ENCODE data around the gene PPARG.
A peak's percentile ranks its signal among the peaks of the same experiment; 100 is the strongest.

The PPARG gene

GRCh38 chr3:12370758-12371157 is 81.9 kb downstream of the PPARG start:
- Histone ChIP-seq H3K27me3 (ENCODE audit: insufficient read depth, poor library complexity, severe bottlenecking) (no peaks in the 10 kb centered on the region), H3K4me3 (replicated peaks; ENCODE audit: insufficient read depth, low read length) (no peak overlapping the region), H3K27ac (replicated peaks) (no peak overlapping the region)
- TF ChIP-seq GABPA (IDR thresholded peaks at IDR 0.05; ENCODE audit: low read depth) (no peak), POLR2AphosphoS5 (IDR thresholded peaks at IDR 0.05; ENCODE audit: low read depth) (no peak), CTCF (IDR thresholded peaks at IDR 0.05; ENCODE audit: insufficient read depth, low read length) (no peak)
- TF ChIP-seq, protein P1, sequence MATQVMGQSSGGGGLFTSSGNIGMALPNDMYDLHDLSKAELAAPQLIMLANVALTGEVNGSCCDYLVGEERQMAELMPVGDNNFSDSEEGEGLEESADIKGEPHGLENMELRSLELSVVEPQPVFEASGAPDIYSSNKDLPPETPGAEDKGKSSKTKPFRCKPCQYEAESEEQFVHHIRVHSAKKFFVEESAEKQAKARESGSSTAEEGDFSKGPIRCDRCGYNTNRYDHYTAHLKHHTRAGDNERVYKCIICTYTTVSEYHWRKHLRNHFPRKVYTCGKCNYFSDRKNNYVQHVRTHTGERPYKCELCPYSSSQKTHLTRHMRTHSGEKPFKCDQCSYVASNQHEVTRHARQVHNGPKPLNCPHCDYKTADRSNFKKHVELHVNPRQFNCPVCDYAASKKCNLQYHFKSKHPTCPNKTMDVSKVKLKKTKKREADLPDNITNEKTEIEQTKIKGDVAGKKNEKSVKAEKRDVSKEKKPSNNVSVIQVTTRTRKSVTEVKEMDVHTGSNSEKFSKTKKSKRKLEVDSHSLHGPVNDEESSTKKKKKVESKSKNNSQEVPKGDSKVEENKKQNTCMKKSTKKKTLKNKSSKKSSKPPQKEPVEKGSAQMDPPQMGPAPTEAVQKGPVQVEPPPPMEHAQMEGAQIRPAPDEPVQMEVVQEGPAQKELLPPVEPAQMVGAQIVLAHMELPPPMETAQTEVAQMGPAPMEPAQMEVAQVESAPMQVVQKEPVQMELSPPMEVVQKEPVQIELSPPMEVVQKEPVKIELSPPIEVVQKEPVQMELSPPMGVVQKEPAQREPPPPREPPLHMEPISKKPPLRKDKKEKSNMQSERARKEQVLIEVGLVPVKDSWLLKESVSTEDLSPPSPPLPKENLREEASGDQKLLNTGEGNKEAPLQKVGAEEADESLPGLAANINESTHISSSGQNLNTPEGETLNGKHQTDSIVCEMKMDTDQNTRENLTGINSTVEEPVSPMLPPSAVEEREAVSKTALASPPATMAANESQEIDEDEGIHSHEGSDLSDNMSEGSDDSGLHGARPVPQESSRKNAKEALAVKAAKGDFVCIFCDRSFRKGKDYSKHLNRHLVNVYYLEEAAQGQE (IDR thresholded peaks at IDR 0.05; ENCODE audit: insufficient replicate concordance, low read depth) = no peak
- DNase-seq (ENCODE audit: low read depth in 1 of 2, low spot score in 1 of 2) = no peak

DNA sequence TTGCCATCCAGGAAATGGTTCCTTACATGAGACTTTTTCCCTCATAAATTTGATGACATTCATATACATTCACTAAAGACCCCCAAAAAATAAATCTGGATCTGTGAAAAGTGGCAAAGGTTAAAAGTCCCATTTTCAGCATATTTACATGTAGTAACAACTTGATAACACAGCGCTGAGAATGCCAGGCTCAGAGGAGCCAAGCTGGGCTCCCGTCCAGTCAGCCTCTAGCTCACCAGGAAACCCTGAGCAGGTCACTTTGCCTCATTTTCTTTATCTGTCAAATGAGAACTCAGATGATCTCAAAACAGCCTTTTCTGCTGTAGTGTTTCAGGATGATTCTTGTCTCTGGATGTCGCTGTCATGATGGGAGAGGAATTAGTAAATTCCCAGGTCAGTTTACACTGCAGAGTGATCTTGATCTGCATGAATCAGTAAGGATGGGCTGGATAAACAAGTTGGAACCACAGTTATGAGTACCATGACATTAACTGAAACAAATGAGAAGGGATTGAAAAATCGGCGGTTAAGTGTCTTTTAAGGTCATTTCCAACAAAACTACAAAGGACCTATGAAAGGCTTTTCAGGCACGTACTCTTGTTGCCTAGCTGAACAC is 82.8 kb downstream of the PPARG start:
- Histone ChIP-seq H3K27me3 (ENCODE audit: insufficient read depth, poor library complexity, severe bottlenecking) (no peaks in the 10 kb centered on the region), H3K4me3 (replicated peaks; ENCODE audit: insufficient read depth, low read length) (no peak overlapping the region), H3K27ac (replicated peaks) (no peak overlapping the region)
- no peak for DNase-seq (ENCODE audit: low read depth in 1 of 2, low spot score in 1 of 2)
- TF ChIP-seq GABPA (IDR thresholded peaks at IDR 0.05; ENCODE audit: low read depth) (no peak), POLR2AphosphoS5 (IDR thresholded peaks at IDR 0.05; ENCODE audit: low read depth) (no peak), SPI1 (IDR thresholded peaks at IDR 0.05; ENCODE audit: borderline replicate concordance, low read depth) (no peak), CTCF (IDR thresholded peaks at IDR 0.05; ENCODE audit: insufficient read depth, low read length) (no peak)
- TF ChIP-seq, protein P1 (IDR thresholded peaks at IDR 0.05; ENCODE audit: insufficient replicate concordance, low read depth) = no peak

DNA sequence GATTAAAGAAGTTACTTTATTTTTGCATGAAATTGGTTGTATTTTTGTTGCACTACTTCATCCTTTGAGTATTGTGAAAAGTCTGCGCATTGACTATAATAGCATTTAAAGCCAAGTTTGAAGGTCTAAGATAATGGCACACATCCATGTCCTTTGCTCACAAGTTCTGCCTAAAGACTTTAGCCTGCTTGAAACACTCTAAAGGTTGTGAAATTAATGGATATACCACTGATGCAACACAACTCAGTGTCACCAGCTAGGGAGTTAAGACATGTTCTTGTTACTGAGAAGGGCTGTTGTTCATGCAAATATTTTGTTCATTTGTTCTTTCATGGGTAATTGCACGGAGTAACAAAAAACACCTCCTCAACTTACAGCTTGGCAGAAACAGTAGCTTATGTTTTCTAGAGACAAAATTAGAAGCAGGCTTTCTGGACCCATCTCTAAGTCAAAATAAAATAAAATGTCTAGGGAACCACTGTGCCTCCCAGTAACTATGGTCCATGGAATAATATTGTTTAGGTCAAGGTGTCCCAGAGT is 83.9 kb downstream of the PPARG start:
- Histone ChIP-seq H3K27me3 (ENCODE audit: insufficient read depth, poor library complexity, severe bottlenecking) (no peaks in the 10 kb centered on the region), H3K4me3 (replicated peaks; ENCODE audit: insufficient read depth, low read length) (no peak overlapping the region), H3K27ac (replicated peaks) (no peak overlapping the region)
- peak in 1 of 2 experiments; percentile 26 for DNase-seq (ENCODE audit: low read depth in 1 of 2, low spot score in 1 of 2)
- no peak for TF ChIP-seq POLR2AphosphoS5 (IDR thresholded peaks at IDR 0.05; ENCODE audit: low read depth)

DNA sequence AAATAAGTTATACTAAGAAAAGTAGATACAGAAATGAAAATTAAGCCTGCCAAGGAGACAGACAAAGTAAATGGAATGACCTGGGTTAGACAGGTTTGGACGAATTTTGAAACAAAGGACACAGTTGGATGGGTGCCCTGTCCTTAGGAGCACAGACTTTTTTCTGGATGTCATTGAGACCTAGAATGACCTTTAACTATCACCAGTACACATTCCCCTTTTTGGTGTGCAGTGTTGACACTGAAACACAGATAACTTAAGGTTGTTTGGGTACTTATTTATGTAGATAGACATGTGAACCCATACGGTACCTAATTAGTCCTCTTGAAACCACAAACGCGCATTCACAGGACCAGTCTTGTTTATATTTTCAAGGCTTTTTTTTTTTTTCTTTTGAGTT is 86.7 kb downstream of the PPARG start:
- no peaks in the 10 kb centered on the region for H3K27me3 ChIP-seq (ENCODE audit: insufficient read depth, poor library complexity, severe bottlenecking)
- H3K27ac ChIP-seq (replicated peaks) = no peak overlapping the region
- H3K4me3 ChIP-seq (replicated peaks; ENCODE audit: insufficient read depth, low read length) = no peak overlapping the region
- TF ChIP-seq CTCF (IDR thresholded peaks at IDR 0.05; ENCODE audit: insufficient read depth, low read length) (no peak), POLR2AphosphoS5 (IDR thresholded peaks at IDR 0.05; ENCODE audit: low read depth) (no peak), SPI1 (IDR thresholded peaks at IDR 0.05; ENCODE audit: borderline replicate concordance, low read depth) (no peak), GABPA (IDR thresholded peaks at IDR 0.05; ENCODE audit: low read depth) (no peak)
- TF ChIP-seq, protein P1 (IDR thresholded peaks at IDR 0.05; ENCODE audit: insufficient replicate concordance, low read depth) = no peak
- DNase-seq (ENCODE audit: low read depth in 1 of 2, low spot score in 1 of 2) = no peak
